Stimulated activated CD8-positive, alpha-beta memory T cell treated with anti-CD3 and anti-CD28 coated beads, Interleukin-4, amount 100 ng/mL, for 1 hour (primary cell): ENCODE results near the gene SECTM1.
"Not testable (repeated sequence)": the region's sequence is repeated elsewhere in the genome, so short reads cannot be mapped to it uniquely, and the experiment has no call there.

Experiments used
- DNase-seq, 2 donors: peaks; one replicate each; pipeline ENCODE4 v3.0.0-alpha.2; 2020; ENCODE audit warnings: low read depth in 2 of 2, low spot score in 1 of 2

SECTM1 gene

GRCh38 chr17:82333279-82334171, at the start of gene SECTM1:
Gene SECTM1 (minus strand): TSS chr17:82333766. CDS start chr17:82327240, 6,526 bp downstream.
- DNase-seq, result no peak

- DNase-seq, result no peak
Observed at GRCh38 chr17:82382933-82383255, 49.3 kb upstream of the SECTM1 start.

GRCh38 chr17:82382220-82382932, 48.8 kb upstream of the SECTM1 start:
- DNase-seq, result not testable (repeated sequence)

GRCh38 chr17:82381703-82382009, 48.1 kb upstream of the SECTM1 start:
- not testable (repeated sequence) for DNase-seq

GRCh38 chr17:82380860-82381702, 47.5 kb upstream of the SECTM1 start:
- no peak for DNase-seq

GRCh38 chr17:82378741-82379021, 45.1 kb upstream of the SECTM1 start:
- DNase-seq, result no peak

- DNase-seq, result no peak
Observed at GRCh38 chr17:82377924-82378740, 44.6 kb upstream of the SECTM1 start.

GRCh38 chr17:82377294-82377693, 43.7 kb upstream of the SECTM1 start:
- DNase-seq, result not testable (repeated sequence)

GRCh38 chr17:82376042-82376730, 42.6 kb upstream of the SECTM1 start:
- DNase-seq, result no peak

GRCh38 chr17:82375359-82376041, 41.9 kb upstream of the SECTM1 start:
- DNase-seq, result no peak

GRCh38 chr17:82374626-82375331, 41.2 kb upstream of the SECTM1 start:
- DNase-seq, result no peak

- no peak for DNase-seq
Observed at GRCh38 chr17:82373731-82374625, 40.4 kb upstream of the SECTM1 start.

GRCh38 chr17:82373072-82373452, 39.5 kb upstream of the SECTM1 start:
- DNase-seq, result not testable (repeated sequence)

GRCh38 chr17:82372249-82373071, 38.9 kb upstream of the SECTM1 start:
- DNase-seq, result no peak

GRCh38 chr17:82371333-82372248, 38.0 kb upstream of the SECTM1 start, which contains the start of gene UTS2R:
Gene UTS2R (plus strand): TSS chr17:82371765. CDS start chr17:82374325, 2,560 bp downstream.
- DNase-seq, result no peak
